ENCODE measurements around the gene ZBTB17.

The ZBTB17 gene

DNA sequence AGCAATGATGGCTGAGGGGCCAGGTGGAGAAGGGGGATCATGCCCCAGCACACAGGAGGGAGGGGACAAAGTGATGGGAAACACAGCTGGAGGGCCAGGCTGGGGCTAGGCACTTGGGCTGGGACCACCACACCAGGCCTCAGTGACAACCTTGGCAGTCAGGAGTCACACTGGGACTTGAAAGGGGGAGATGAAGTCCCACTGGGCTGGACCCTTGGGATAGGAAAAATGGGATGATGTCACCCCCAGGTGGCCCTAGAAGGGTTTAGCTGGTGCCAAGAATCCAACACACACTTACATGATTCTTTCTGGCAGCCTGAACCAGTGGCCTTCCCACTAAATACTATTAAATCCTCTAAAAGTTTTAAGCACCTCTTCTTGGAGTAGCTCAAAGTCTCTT lies 17.1 kb downstream of the ZBTB17 start:
- DNase-seq, result no peak

DNA sequence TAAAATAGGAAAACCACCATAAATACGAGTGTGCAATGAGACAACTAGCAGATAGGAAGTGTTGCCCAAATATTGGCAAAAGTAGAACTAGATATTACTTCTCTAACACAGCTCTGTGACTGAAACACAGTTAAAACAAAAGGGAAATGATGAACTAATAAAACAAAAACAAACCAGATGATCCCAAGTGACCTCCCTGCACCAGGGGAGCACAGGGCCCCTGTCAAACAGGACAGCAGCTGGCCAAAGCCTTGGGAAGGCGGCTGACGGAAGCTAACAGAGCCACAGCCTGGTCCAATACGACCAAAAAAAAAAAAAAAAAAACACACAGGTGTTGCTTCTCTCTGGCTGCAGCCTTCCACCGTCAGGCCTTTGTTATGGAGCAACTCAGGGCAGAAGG lies 17.8 kb downstream of the ZBTB17 start:
- no peak for DNase-seq

DNA sequence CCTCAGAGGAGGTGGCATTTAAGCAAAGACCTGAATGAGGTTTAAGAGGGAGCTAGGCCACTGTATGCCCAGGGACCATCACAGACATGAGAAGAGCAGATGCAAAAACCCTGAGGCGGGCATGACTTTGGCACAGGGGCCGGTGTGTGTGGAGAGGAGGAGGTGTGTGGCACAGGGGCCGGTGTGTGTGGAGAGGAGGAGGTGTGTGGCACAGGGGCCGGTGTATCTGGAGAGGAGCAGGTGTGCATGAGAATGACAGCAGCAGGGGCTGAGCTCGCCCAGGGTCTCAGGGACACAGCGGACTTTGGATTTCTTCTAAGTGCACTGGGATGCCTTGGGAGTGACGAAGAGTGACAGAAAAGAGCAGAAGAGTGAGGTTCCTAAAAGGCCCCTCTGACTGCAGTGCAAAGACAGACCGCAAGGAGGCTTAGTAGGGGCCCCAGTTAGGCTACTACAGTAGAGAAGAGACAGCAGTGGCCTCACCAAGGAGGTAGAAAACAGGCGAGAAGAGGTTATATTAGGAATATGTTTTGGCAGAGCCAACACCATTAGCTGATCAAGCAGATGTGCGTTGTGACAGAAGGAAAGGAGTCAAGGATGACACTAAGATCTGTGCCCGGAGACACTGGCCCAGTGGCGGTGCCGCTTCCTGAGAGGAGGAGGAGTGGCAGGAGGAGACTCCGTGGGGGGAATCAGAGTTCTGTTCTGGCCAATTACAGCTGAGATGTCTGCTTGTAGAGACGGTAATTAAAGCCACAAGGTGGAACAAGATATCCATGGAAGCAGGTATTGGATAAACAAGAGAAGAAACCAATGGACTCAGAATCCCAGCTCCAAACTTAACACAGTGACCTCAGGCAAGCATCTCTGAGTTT lies 18.4 kb downstream of the ZBTB17 start:
- no peak for DNase-seq

DNA sequence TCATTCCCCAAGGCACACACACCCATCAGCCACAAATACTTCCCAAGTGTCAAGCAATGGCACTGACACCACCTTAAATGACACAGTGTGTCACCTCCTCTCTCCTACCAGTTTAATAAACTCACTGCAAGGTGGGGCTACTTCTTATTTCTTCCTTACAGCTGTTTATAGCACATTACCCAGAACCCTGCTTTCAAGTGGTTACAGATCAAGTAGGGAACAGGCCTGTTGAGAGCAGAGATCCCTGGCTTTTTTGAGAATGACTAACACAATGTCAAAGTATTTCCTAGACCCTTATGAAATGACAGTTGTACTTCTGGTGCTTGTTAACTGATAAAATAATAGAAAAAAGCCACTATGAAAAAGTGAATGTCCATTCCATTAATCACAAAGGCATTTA lies 19.8 kb downstream of the ZBTB17 start:
- DNase-seq, result no peak

DNA sequence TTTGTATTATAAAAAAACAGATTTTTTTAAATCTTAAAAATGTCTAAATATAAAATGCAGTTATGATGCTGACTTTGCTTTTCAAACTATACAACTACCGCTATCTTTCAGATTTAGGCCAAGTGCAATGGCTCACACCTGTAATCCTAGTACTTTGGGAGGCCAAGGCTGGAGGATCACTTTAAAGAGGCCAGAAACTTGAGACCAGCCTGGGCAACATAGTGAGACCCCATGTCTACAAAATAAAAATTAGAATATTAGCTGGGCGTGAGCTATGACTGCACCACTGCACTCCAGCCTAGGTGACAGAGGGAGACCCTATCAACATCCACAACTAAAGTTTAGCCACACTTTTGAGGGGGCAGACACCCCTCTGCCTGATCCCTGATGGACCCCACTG lies 20.3 kb downstream of the ZBTB17 start:
- DNase-seq, result no peak

DNA sequence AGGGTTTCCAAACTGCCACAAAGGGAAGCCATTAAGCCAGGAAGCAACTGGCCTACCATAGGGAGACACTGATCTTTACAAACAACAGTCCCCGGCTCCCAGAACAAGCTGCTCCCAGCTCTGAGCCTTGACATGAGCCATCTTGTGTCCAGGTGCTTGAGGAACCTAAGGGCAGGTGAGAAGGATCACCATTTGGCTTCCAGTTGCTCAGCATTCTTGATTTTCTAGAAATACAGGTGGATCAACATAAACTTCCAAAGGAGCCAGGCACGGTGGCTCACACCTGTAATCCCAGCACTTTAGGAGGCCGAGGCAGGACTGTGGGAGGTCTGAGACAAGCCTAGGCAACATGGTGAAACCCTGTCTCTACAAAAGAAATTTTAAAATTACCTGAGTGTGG lies 21.6 kb downstream of the ZBTB17 start:
- DNase-seq, result no peak

DNA sequence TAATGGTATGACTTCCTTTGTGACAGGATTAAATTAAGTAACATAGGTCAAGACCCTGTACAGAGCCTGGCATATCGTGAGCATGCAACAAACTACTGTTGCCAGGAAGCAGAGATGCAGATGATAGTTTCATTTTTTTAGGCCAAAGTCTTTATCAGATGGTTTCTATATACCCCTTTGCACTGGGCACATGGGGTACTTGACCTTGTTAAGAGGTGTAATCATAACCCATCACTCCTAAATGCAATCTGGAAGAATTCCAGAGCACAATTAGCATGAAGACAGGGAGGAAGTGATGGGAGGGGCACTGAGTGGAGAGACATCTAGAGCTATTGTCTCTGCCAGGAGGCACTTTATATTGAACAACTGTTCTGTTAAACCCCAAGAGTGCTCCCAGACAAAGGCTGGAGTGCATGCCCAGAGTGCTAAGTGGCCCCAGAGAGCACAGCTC lies 22.1 kb downstream of the ZBTB17 start:
- DNase-seq, result no peak

DNA sequence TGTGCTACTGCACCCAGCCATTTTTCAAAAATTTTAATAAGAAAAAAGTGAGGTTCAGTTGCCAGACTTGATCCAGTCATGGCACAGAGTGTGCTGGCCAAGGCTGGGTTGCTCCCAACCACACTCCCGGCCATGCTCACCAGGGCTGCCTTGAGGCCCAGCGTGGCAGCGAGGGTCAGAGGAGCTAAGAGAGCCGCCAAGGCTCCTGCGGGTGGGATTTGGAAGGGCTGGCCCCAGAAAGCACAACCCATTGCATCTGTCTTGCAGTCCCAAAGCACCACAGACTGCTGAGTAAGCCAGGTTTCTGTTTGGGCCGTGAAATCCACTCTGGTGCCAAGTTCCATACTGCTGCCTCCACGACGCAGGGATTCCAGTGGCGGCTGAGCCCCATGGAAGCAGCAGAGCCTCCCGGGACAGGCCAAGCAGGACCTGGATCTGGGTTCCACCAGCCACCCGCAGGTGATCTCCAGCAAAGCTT lies 22.6 kb downstream of the ZBTB17 start:
- DNase-seq, result no peak

DNA sequence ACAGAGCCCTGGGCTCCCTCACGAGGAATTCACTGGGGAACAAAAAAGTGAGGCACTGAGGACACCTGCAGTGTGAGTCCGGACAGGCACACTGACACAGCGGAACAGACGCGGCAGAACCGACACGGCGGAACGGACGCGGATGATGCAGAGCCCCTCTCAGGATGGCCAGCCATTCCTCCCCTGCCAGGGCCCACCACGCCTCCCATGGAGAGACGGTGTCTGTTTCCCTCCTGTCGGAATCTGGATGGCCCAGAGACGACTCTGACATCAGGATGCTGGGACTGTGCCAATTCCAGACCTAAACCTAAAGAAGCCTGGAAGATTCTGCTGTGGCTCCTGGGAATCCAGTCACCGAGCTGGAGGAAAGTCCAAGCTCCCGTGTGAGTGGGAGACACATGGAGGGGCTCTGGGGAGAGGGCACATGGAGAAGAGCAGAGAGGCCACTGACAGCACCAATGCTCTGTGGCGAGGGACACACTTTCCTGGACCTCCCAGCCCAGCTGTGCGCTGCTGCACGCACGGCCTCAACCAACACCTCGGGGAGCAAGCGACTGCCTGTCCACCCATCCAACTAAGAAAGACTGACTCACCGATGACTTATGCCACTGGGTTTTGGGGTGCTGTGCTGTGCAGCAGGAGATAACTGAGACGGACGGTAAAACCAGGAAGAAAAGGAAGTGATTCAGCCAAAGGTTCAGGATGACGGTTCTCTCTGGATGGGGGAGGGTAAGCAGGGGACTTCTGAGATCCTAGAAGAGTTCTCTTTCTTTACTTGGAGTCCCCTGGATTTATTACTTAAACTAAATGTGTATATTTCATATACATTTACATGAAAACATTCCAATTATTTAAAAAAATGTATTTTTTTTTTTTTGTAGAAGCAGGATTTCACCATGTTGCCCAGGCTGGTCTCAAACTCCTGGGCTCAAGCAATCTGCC lies 23.3 kb downstream of the ZBTB17 start:
- DNase-seq, result peak; percentile 70

DNA sequence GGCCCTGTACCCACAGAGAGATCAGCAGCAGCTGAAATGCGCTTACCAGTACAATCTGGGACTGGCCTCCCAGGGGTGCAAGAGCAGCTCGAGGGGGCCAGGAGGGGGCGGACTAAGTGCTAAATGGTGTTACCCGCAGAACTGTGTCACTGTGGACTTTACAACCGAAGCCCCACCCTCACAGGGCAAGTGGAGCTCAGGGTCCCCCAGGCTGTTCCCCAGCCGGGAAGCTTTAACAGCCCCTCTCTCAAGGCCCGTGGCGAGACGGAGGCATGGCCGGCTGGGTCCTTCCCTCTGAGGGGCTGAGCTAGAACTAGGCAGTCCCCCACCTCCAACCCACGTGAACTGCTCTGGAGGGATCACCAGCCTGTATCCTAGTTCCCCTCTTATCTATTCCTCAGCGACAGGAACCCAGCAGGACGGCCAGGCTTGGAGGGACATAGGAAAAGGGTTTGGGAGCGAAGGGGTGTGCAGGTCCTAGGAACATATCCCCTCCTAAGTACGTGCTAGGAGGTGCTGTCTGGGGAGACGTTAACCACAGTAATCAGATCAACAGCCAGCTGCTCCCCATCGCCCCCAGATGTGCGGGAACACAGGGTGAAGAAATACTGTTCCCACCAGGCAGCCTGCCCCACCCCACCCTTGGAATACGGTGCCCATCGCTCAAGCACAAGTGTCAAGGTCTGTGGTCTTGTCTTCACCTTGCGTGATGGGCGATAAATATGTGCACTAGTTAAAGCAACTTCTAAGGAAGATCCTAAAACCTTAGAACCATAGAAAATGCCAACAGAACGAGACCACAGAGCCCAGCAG lies 24.4 kb downstream of the ZBTB17 start:
- peak; percentile 78 for DNase-seq

DNA sequence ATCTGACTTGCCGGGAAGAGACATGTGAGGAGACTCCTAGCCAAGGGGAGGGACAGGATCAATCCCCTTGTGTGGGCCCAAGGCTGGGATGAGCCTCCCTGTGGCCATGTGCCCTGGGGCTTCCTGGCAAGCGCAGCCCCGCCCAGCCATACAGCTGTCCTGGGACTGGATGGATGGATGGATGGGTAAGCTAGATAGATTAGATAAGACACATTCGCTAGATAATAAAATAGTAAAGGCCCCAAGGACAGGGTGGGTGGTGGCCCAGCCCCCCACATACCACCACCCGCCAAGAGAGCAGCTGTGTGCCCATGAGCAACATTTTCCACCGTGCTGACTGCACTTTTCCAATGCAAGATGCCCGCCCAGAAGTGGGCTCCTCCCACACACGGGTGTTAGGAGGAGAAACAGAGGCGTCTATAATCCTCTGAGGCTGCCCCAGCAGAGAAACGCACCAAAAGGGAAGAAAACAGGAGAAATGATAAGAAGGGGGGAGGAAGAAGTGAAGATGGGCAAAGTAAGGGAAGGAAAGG lies 25.1 kb downstream of the ZBTB17 start:
- DNase-seq, result peak; percentile 91

DNA sequence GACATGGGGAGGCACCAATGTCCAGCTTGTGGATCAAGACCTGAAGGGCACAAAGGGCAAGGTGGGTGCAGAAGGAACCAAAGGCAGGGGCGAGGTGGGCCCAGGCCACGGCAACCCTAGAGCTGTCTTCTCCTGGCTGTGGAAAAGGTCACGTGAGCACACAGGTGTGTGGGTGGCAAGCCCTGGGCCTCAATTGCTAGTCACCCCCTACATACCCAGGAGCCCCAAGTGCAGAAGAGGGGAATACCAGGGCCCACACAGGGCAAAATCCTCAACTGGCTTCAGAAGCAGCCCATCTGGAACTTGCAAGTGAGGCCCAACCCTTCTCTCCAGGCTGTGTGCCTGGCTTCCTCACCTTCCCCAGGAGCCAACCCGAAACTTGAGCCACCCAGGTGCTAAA lies 25.6 kb downstream of the ZBTB17 start:
- DNase-seq, result peak; percentile 82

DNA sequence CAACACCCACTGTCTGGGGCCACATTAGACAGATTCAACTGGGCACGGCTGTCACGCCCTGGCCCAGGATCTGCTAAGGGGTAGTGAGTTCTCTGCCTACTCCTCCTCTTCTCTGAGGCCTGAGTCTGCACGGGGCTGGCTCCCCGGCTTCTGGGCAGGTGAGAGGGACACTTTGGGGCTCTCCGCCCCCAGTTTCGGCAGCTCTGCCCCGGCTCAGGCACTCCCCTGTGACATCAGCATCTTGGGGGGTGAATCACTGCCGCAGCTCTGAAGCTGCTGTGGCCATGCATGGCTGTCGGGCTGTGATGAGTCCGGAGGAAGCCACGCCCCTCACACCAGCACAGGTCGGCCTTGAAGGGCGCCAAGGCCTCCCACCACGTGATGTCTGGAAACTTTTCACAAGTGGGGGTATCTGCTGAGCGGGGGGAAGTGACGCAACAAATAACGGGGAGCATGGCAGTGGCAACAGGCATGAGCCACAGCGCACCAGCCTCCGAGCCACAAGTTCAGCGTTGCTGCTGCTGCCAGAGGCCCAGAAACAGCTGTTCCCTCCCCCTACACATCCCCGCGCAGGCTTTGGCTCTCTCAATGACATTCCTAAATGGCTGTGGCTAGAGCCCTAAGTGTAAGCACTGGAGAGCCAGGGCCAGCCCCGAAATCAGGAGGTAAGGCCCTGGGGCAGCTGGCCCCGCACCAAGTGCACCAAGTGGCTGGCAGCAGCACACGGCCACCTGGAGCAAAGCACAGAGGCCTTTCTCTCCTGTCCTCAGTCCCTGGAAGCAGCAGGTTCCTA lies 26.3 kb downstream of the ZBTB17 start:
- DNase-seq, result peak; percentile 95

DNA sequence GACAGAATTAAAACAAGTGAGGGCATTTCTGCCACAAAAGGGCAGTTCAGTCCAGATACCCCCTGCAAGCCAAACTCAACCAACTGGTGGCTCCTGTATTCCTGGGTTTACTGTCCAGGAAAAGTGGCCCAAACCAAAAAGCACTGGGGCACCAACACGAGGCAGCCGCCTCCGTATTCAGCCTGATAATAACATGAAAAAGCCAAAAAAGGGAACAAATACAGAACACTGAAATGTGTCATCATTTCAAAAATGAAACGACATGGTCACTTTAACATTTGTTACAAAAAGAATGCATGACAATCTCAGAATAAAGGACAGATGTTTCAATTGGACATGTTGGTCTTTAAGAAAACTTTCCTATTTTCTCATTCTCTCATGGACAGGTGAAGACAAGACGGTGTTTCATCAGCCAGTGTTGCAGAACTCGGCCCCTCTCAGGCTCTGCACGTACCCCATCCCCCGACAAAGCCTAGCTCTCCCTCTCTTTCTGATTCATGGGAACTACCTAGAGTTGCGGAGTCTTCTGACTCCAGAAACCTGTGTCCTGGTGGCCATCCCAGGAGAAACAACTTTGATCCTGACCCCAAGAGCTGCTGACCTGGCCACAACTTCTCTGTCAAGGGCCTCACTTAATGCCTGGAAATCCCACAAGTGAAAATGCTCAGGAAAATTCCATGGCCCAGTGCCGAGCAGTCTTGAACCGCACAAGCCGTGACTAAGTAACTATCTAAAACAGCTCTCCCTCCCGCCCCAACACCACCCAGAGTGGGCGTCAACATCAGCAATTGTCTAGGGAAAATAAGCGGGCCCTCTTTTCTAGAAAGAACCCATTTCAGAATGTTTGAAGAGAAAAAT lies 27.1 kb downstream of the ZBTB17 start:
- DNase-seq, result peak; percentile 72

DNA sequence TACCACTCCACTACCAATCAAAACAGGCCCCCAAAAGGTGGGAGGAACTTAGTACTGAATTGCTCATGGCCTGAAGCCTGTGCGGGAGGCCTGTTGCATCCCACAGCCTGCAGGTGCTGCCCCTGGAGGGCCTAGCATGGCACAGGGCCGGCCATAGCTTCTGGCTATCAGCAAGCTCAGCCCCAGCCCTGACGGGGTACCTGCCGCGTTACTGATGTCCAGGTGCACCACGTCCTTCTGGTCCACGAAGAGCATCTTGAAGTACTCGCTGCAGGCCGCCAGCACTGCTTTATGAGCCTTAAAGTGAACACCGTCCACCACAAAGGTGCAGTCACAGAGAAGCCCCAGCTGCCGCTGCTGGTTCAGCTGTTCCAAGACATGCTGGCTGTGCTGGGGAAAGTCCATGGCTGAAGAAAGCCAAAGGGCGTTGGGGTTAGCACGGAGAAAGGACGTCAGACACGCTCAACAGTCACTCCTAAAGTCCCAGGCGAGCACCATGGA lies 27.8 kb downstream of the ZBTB17 start:
- DNase-seq, result no peak

DNA sequence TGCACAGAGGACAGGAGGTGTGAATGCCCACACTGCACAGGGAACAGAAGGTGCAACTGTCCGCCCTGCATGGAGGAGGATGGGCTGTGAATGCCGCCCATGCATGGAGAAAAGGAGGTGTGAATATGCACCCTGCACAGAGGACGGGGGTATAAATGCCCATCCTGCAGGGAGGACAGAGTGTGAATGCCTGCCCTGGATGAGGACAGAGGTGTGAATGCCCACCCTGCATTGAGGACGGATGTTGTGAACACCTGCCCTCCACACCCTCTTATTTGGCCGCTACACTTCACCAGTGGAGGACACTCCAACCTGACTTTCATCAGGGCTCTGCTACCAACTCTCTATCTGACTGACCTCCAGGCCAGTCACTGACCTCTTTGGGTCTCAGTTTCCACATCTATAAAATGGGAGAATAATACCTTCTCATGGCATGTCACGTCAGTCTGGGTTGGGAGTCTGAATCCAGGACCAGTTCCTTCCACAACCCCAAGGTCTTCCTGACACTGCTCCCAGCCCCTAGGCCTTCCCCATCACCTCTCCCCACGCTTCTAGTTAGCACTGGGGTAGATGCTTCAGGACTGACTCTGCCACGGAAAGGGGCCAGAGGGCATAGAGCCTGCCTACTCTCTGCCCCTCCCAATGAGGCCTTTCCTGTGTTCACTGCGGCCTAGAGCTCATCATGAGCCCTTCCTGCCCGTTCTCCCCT lies 28.4 kb downstream of the ZBTB17 start:
- peak; percentile 53 for DNase-seq

DNA sequence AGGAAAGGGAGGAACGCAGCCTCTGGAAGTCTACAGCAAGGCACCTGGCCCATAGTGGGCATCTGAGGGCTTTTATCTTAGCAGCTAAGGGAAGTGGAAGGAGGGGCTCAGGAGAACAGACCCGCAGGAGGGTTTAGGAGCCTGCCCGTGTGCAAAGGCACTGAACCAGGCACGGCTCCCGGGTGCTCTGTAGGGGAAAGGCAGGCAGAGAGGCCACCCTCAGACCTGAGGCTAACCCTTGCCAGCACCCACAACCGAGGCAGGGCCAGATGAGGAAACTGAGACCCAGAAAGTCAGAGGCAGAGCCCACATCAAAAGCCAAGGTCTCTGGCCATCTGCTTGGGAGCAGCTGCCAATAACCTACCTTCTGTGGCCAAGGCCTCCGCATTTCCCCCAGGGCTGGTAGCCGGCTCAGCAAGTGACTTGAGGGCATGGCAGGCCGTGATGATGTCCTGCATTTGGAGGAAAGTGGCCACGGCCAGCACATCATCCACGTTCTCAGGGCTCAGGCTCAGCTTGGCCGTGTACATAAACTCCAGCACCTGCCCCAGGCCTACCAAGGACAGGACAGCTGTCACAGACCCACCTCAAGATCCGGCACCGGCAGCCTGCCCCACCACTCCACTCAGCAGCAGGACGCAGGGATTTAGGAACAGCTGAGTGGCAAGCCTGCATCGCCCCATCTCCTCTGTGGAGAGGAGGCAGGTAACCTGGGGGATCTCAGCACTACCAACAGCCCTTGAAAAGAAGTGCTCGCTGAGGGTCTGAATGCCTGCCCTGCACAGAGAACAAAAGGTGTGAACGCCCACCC lies 29.1 kb downstream of the ZBTB17 start:
- peak; percentile 22 for DNase-seq

DNA sequence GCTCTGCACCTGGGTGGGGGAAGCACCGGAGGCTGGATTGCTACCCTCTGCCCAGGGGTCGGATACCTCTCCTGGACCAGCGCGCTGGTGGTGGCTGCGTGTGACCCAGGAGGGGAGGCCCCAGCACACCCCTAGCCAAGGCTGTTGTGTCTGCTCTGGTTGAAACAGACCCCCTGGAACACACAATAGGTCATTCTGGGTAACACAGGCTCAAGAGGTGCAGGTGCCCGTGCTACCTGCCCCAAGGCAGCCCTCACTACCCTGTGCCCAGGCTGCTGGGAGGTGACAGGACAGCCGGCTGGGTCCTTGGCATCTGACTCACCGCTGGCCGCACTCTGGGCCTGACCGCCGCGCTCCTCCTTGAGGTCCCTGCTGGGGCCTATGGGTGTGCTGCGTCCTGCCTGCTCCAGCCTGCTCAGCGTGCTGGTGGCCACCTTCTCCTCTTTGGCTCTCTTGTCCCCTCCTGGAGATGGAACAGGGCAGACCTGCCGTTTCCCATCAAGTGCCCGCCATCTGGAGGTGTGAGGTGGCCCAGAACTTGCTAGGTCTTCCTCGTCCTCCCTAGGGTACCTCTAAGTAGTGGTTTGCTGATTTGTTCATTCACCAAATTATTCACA lies 30.0 kb downstream of the ZBTB17 start:
- peak; percentile 22 for DNase-seq
